HG03575 (cell line): Measurements from ENCODE around the gene ZNF419.
"Not testable (repeated sequence)": the region's sequence is repeated elsewhere in the genome, so short reads cannot be mapped to it uniquely, and the experiment has no call there.

ENCODE experiments used
- ATAC-seq: cut with Tn5 transposase; IDR thresholded peaks from one replicate; pipeline ENCODE4 v1.9.1; 2021; ENCODE audit not compliant: unreplicated experiment, insufficient number of reproducible peaks, low FRiP score; ENCODE audit errors: extremely low read depth

The ZNF419 gene

GRCh38 chr19:57487477-57488298, at the start of gene ZNF419:
TSS of gene ZNF419 (plus strand) at chr19:57487750. CDS start at chr19:57487951, 201 bp downstream.
- ATAC-seq, result not testable (repeated sequence)

GRCh38 chr19:57437931-57438330, 49.6 kb upstream of the ZNF419 start:
- no peak for ATAC-seq

- no peak for ATAC-seq
These were observed 48.6 kb upstream of the ZNF419 start for GRCh38 chr19:57438925-57439324.

- no peak for ATAC-seq
These were observed 45.4 kb upstream of the ZNF419 start for GRCh38 chr19:57441979-57442752.

- no peak for ATAC-seq
These were observed 44.3 kb upstream of the ZNF419 start for GRCh38 chr19:57443121-57443696.

GRCh38 chr19:57452307-57452706, 35.2 kb upstream of the ZNF419 start:
- ATAC-seq, result no peak

- ATAC-seq, result no peak
These were observed 21.7 kb upstream of the ZNF419 start for GRCh38 chr19:57465680-57466381.

GRCh38 chr19:57466489-57466888, 21.1 kb upstream of the ZNF419 start:
- ATAC-seq, result no peak

GRCh38 chr19:57473646-57474045, 13.9 kb upstream of the ZNF419 start:
- ATAC-seq, result no peak

- ATAC-seq, result no peak
These were observed 10.2 kb upstream of the ZNF419 start, which contains the start of gene ZNF772 for GRCh38 chr19:57477191-57478008. TSS of gene ZNF772 (minus strand) at chr19:57477566. CDS start at chr19:57477309, 257 bp downstream.

- ATAC-seq, result not testable (repeated sequence)
These were observed 722 bp downstream of the ZNF419 start for GRCh38 chr19:57488299-57488644.

- not testable (repeated sequence) for ATAC-seq
These were observed 11.8 kb downstream of the ZNF419 start for GRCh38 chr19:57499332-57499679.

- ATAC-seq, result not testable (repeated sequence)
These were observed 12.3 kb downstream of the ZNF419 start, which contains the start of gene ZNF773 for GRCh38 chr19:57499680-57500395. TSS of gene ZNF773 (plus strand) at chr19:57499938. CDS start at chr19:57500081, 143 bp downstream.

GRCh38 chr19:57500400-57500799, 12.8 kb downstream of the ZNF419 start:
- ATAC-seq, result not testable (repeated sequence)

- ATAC-seq, result no peak
These were observed 18.6 kb downstream of the ZNF419 start for GRCh38 chr19:57506163-57506562.

- no peak for ATAC-seq
These were observed 23.9 kb downstream of the ZNF419 start for GRCh38 chr19:57511484-57511883.

- ATAC-seq, result no peak
These were observed 25.3 kb downstream of the ZNF419 start for GRCh38 chr19:57512845-57513244.

GRCh38 chr19:57515255-57515654, 27.7 kb downstream of the ZNF419 start:
- no peak for ATAC-seq
